Kasumi-1 (cell line): ENCODE data around the gene IGF1R.
A peak's percentile ranks its signal among the peaks of the same experiment; 100 is the strongest.
"Not testable (repeated sequence)": the region's sequence is repeated elsewhere in the genome, so short reads cannot be mapped to it uniquely, and the experiment has no call there.

Experiments used
- DNase-seq, 2 experiments: peaks; one replicate each; lab custom pipeline; 2025; lab: John Stamatoyannopoulos, UW

Gene IGF1R

DNA sequence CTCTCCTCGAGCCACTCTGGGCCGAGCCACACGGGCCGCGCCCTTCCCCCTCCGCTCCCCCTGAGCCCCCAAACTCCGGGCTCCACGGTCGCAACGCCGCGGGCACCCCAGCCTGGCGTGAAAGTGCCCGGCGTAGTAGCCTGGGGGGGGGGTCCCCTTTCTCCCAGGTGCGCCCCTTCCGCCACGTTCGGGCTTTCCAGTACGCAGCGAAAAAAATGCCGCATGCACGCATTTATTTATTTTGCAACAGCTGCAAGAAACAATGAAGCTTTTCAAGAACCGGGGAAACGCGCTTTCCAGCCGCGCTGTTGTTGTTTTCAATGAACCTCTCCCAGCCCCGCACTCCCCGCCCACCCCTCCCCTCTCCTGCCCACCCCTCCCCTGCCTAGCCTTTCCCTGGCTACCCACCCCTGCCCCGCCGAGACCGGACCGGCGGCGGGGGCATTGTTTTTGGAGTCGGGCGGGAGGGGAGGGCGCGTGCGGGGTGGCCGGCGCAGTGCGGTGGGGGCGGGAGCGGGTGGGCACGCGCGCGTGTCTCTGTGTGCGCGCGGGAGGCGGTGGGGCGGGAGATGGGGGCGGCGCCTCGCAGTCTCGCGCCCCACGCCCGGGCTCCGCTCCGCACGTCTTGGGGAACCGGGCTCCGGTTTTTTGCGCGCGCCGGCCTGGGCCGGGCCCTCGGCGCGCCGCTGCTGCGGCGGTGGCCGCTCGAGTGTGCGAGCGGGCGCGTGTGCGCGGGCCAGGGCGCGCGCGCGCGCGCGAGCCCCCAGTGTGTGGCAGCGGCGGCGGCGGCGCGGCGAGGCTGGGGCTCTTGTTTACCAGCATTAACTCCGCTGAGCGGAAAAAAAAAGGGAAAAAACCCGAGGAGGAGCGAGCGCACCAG, at the start of gene IGF1R:
Gene IGF1R (plus strand): TSS at position 766 of the 880 bp plus-strand sequence. CDS start 1,043 bp downstream, outside the sequence.
- peak; percentile 67 to 72 for DNase-seq

DNA sequence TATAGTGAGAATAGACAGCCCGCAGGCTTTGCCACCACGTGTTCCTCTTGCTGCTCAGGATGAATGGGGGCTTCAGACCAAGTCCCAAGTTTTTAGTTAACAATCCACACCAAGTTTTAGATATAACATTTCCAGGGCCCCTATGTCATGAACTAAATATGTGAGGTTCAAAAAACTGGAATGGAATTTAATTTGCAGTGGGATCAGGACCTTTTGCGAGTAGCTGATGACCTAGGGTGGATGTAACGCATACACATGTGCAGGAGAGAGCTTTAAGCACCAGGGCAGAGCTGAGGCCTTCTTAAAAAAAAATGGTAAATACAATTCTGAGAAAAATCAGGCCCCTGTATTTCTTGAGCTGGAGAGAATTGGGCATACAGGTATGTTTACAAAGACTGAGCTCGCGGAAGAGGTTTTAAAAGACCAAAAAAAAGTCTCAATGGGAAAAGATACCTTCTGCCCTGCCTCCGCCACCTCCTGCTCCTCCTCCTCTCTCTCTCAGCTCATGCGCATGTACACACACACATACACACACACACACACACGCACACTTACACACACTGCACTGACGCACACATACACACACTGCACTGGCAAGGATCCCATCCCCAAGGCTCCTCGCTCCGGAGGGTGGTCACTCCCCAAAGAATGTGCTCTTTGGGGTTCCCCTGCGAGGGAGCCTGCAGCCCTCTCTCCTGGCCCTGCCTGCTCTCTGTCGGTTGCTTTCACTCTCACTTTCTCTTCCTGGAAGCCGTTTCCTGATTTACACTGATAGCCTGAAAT, 48.2 kb upstream of the IGF1R start:
- DNase-seq: no peak

DNA sequence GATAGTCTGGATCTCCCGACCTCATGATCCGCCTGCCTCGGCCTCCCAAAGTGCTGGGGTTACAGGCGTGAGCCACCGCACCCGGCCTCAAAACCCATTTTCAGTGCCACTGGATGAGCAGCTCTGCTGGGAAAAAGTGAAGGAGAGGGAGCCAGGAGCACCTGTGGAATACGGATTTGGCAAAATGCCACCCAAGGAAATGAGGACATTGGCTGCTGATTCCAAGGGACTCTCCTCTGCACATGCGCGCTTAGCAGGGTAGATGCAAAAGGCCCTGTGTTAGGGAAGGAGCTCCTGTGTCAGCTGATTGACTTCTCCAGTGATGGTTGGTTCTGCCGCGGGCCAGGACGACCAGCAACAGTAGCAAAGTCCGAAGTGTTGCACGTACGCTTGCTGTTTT, 43.4 kb upstream of the IGF1R start:
- DNase-seq: no peak

GRCh38 chr15:98609144-98609852, 39.0 kb upstream of the IGF1R start:
- DNase-seq: no peak

DNA sequence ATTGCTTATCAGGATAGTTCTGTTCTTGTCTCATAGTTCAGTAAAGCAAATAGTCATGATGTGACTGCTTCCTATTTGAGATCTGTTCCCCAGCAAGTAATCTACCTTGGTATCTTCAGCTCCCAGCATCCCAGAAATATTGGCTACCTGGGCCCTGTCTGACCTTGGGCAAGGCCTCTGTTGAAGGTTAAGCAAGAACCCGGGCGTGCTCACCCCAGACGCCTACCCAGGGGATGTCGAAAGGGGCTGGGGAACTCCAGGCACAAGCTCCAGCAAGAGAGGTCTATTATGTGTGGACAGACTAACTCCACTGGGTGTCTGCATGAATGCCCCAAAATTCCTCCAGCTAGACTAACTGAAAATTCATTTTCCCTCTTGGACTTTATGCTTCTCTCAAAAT, 37.3 kb upstream of the IGF1R start:
- no peak for DNase-seq

GRCh38 chr15:98611808-98612207, 36.5 kb upstream of the IGF1R start:
- DNase-seq: no peak

DNA sequence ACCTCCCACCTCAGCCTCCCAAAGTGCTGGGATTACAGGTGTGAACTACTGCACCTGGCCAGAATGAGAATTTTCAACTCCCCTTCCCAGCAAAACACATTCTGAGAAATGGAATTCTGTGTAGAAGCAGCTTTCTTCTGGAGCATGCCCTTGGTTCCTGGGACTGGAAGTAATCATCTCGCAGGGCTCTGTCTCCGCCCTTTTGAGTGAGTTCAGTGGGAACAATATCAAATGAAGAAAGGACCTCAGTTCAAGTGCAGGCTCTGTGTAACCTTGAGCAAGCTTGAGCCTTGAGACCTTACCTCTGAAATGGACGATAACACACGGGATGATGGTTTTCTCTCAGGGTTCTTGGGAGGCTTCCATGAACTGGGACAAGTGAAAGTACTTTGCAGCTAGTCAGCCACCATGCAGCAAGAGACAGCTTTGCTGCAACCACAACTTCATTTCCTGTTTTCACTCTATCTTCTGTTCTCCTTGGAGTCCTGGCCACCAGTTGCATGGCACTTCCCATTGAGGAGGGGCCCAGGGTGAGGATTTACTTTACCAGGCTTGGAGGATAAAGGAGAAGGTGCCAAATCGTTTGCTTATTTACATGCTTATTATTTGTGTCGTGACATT, 35.7 kb upstream of the IGF1R start:
- peak; percentile 24 to 44 for DNase-seq

DNA sequence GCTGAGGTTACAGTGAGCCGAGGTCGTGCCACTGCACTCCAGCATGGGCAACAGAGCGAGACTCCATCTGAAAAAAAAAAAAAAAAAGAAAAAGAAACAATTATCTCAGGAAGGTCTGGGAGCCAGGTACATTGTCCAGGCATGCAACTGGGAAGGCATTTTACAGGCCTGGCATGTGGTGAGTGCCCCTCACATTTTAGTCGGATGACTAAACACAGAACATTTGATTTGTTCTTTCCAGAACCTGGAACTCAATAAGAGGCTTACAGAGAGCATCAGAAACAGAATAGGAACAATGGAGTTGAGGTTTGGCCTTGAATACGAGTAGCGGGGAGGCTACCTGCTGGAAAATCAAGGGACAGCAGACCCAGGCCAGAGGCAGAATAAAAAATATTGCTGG, 33.7 kb upstream of the IGF1R start:
- no peak for DNase-seq

GRCh38 chr15:98616397-98616796, 31.9 kb upstream of the IGF1R start:
- no peak for DNase-seq

DNA sequence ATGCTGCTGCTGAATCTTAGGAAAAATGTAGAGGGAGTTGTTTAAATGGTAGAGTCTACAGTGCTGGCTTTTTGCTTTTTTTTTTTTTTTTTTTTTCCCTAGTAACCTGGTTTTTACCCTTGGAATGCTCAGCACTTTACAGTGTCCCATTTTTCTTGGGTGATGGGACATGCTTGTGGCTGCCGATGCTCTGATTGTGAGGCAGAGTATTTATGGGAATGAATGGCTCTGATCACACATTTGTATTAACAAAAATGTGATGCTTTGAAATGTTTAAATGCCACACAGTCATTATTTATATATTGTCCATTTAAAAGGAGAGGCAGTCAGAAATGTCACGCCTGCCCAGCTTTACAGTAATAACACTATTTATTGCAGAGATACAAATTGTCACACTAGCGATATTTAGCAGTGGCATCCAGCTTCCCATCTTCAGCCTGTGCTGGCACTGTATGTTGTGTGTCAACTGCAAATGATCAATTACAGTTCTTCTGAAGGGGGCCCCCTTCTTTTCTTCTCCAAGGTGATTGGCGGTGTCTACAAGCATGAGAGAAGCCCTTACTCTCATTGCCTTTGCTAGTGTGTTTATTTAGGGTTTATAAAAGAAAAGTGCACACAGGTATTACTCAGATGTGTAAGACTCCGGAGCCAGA, 30.9 kb upstream of the IGF1R start:
- DNase-seq: no peak

DNA sequence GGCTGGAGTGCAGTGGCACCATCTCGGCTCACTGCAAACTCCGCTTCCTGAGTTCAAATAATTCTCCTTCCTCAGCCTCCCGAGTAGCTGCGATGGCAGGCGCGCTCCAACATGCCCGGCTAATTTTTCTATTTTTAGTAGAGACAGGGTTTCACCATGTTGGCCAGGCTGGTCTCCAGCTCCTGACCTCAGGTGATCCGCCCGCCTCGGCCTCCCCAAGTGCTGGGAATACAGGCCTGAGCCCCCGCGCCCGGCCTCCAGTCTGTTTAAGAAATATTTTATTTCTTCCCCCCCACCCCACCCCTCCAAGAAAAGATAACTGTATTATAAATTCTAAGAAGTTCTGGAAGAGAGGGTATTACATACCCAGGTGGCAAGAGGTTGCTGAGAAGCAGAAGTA, 29.8 kb upstream of the IGF1R start:
- not testable (repeated sequence) for DNase-seq

DNA sequence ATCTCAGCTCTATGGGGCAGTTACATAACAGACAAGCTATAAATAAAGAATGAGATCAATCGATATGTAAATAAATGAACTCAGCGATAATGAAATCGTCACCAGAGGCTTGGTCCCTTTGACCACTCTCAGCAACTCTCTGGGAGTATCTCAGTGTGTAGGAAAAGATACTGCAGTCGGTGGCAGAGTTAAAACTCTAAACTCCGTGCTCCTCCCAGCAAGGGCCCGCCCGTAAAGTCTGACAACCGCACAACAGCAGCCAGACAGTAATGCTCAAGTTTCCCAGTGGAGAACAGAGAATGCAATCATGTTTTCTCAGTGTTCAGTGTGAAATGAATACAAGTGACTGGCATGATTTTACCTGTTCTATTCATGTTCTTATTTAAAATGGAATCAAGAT, 28.3 kb upstream of the IGF1R start:
- no peak for DNase-seq

DNA sequence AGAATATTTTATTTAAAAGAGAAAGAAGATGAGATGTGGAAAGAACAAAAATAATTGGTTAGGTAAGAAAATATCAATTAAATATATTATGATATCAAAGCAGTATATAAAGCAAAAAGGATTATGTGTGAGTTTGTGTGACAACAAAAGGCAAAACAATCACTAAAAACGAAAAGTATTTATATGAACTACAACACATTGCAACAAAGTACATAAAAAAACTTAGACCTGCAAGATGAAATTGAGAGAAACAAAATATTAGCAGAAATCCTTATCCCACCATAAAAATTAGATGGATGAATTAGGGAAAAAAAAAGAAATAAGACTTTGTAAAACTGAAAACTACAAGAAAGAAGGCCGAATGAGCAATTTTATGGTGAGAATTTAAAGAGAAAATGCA, 27.3 kb upstream of the IGF1R start:
- DNase-seq: no peak

GRCh38 chr15:98625614-98626013, 22.7 kb upstream of the IGF1R start:
- DNase-seq: no peak

- no peak for DNase-seq
Observed at GRCh38 chr15:98626153-98626552, 22.2 kb upstream of the IGF1R start.

- no peak for DNase-seq
Observed at GRCh38 chr15:98628216-98628615, 20.1 kb upstream of the IGF1R start.

DNA sequence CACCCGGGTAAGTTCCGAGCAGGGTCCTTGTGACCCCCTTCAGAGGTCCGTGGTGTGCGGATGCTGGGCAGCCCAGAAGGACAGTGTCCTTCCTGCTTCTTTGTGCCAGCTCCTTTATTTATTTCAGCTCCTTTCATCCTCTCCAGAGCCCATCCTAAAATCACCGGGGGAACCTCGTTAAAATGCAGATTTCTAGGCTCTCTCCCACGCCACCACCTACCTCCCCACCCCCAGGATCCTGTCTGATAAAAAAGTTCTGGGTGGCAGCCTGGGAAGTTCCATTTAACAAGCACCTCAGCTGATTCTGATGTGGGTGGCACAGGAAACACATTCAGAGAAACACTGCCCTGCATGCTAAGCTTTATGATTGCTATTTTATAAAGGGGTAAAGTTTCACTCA, 12.5 kb upstream of the IGF1R start:
- DNase-seq: no peak

GRCh38 chr15:98643115-98643514, 5.2 kb upstream of the IGF1R start:
- DNase-seq: no peak

GRCh38 chr15:98646546-98647025, 1.8 kb upstream of the IGF1R start:
- DNase-seq: no peak

DNA sequence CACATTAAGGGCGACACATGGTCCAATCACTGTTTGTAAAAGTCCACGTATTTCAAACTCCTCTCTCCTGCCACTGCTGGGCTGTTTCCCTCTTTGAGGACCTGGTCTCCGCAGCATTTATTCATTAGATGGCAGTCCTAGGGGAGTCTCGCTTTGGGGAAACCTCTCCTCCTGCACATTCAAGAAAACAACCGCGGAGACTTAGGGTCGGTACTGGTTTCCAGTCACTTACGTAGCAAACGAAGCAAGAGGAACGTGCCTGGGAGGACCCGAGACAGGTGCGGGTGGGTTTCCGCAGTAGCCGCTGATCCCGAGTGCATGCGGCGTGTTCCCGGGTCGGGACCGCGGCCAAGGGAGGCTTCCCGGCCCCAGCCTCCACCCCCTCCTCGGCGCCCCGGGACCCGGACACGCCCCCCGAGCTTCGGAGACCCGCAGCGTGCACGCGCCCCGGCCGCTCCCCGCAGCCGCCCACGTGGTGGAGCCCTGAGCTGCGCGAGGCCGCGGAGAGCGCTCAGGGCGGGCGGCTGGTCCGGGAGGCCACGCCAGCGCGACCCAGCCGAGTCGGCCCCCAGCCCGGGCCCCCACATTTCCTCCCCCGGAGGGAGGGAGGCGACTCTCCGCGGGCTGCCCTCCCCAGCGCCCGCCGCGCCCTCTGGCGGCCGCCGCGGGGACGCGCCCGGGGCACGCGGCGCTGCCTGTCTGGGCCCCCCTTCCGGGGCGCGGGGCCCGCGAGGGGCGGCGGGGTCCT, 1.1 kb upstream of the IGF1R start:
- peak; percentile 76 to 77 for DNase-seq
